ENCODE results near the gene MMP15. TPM values are rescaled to one million over a fixed set of nuclear protein-coding genes. Genes with fewer than 3 reads are reported as not detected.

MMP15 gene
- total RNA-seq, 1 experiment from 2014 or later, result 27.0 TPM

- H3K27ac Mint-ChIP-seq (ENCODE audit: unreplicated experiment), result no peak overlapping the region
- no peak overlapping the region for H3K4me3 Mint-ChIP-seq (ENCODE audit: unreplicated experiment)
- Histone ChIP-seq H3K9me3 (no peaks in the 10 kb centered on the region), H3K4me1 (peaks cover 14% of the 10 kb centered on the region; the same call in 1 of the 2 replicates), H3K27me3 (replicated peaks; ENCODE audit: control insufficient read depth, insufficient read depth, low read length) (no peaks in the 10 kb centered on the region), H3K4me3 (ENCODE audit: low read depth, low read length) (no peak overlapping the region), H3K36me3 (ENCODE audit: control insufficient read depth, insufficient read depth, low read length) (peaks cover 4% of the 10 kb centered on the region)
- intact Hi-C loops (cut with micrococcal nuclease; ENCODE audit: unreplicated experiment), result no loop called here
- CTCF ChIA-PET, result interaction anchor here (0.6 to 1.5 kb wide), 4 partner anchors 12 to 276 kb away, joined by 3 to 4 read pairs (median 4); no protein-coding TSS in a partner anchor
- no peaks in the 10 kb centered on the region for H3K27me3 Mint-ChIP-seq (ENCODE audit: insufficient read depth, unreplicated experiment)
- H3K4me1 Mint-ChIP-seq (ENCODE audit: low read depth, unreplicated experiment), result peaks cover 14% of the 10 kb centered on the region
- DNase-seq, result no peak
- peaks cover 31% of the 10 kb centered on the region for H3K36me3 Mint-ChIP-seq (ENCODE audit: insufficient read depth, unreplicated experiment)
- H3K9me3 Mint-ChIP-seq (ENCODE audit: unreplicated experiment), result no peaks in the 10 kb centered on the region
- no TSS peak for BruUV-seq (replicated peaks)
- POLR2A ChIA-PET, result no interaction called here
- TF ChIP-seq CTCF (IDR thresholded peaks at IDR 0.05; ENCODE audit: insufficient read depth in 1 of 2, low read depth in 1 of 2, low read length in 1 of 2, severe bottlenecking in 1 of 2, unreplicated experiment in 1 of 2), result no peak
These were observed 14.7 kb upstream of the MMP15 start for GRCh38 chr16:58010886-58011285.

- Mint-ChIP-seq H3K36me3 (ENCODE audit: insufficient read depth, unreplicated experiment) (peaks cover 24% of the 10 kb centered on the region), H3K27me3 (ENCODE audit: insufficient read depth, unreplicated experiment) (no peaks in the 10 kb centered on the region), H3K9me3 (ENCODE audit: unreplicated experiment) (no peaks in the 10 kb centered on the region), H3K4me1 (ENCODE audit: low read depth, unreplicated experiment) (peaks cover 14% of the 10 kb centered on the region), H3K4me3 (ENCODE audit: unreplicated experiment) (no peak overlapping the region), H3K27ac (ENCODE audit: unreplicated experiment) (no peak overlapping the region)
- ChIA-PET POLR2A (no interaction called here), CTCF (no interaction called here)
- BruUV-seq (replicated peaks), result no TSS peak
- no peak overlapping the region for H3K4me3 ChIP-seq (ENCODE audit: low read depth, low read length)
- H3K9me3 ChIP-seq, result no peaks in the 10 kb centered on the region
- no peaks in the 10 kb centered on the region for H3K27me3 ChIP-seq (replicated peaks; ENCODE audit: control insufficient read depth, insufficient read depth, low read length)
- no peak for DNase-seq
- H3K4me1 ChIP-seq, result peaks cover 20% of the 10 kb centered on the region
- TF ChIP-seq CTCF (IDR thresholded peaks at IDR 0.05; ENCODE audit: insufficient read depth in 1 of 2, low read depth in 1 of 2, low read length in 1 of 2, severe bottlenecking in 1 of 2, unreplicated experiment in 1 of 2), result no peak
- intact Hi-C loops (cut with micrococcal nuclease; ENCODE audit: unreplicated experiment), result no loop called here
- peaks cover 4% of the 10 kb centered on the region for H3K36me3 ChIP-seq (ENCODE audit: control insufficient read depth, insufficient read depth, low read length)
These were observed 13.9 kb upstream of the MMP15 start for GRCh38 chr16:58011652-58012051.

GRCh38 chr16:58012481-58012880 is 13.1 kb upstream of the MMP15 start:
- H3K36me3 Mint-ChIP-seq (ENCODE audit: insufficient read depth, unreplicated experiment), result peaks cover 18% of the 10 kb centered on the region
- intact Hi-C loops (cut with micrococcal nuclease; ENCODE audit: unreplicated experiment), result no loop called here
- no TSS peak for BruUV-seq (replicated peaks)
- no peaks in the 10 kb centered on the region for H3K9me3 ChIP-seq
- TF ChIP-seq CTCF (IDR thresholded peaks at IDR 0.05; ENCODE audit: insufficient read depth in 1 of 2, low read depth in 1 of 2, low read length in 1 of 2, severe bottlenecking in 1 of 2, unreplicated experiment in 1 of 2), result no peak
- no peak overlapping the region for H3K4me3 ChIP-seq (ENCODE audit: low read depth, low read length)
- H3K27ac Mint-ChIP-seq (ENCODE audit: unreplicated experiment), result no peak overlapping the region
- no peaks in the 10 kb centered on the region for H3K27me3 Mint-ChIP-seq (ENCODE audit: insufficient read depth, unreplicated experiment)
- no peak for DNase-seq
- peaks cover 4% of the 10 kb centered on the region for H3K36me3 ChIP-seq (ENCODE audit: control insufficient read depth, insufficient read depth, low read length)
- H3K27me3 ChIP-seq (replicated peaks; ENCODE audit: control insufficient read depth, insufficient read depth, low read length), result no peaks in the 10 kb centered on the region
- peaks cover 14% of the 10 kb centered on the region for H3K4me1 Mint-ChIP-seq (ENCODE audit: low read depth, unreplicated experiment)
- H3K9me3 Mint-ChIP-seq (ENCODE audit: unreplicated experiment), result no peaks in the 10 kb centered on the region
- H3K4me3 Mint-ChIP-seq (ENCODE audit: unreplicated experiment), result no peak overlapping the region
- H3K4me1 ChIP-seq, result peaks cover 26% of the 10 kb centered on the region
- POLR2A ChIA-PET, result interaction anchor here (0.6 kb wide), 1 partner anchor 12 kb away, joined by 10 read pairs; no protein-coding TSS in a partner anchor
- CTCF ChIA-PET, result no interaction called here

All from Caco-2 (cell line).